Measurements from ENCODE around the gene CHRNB2. TPM values are rescaled to one million over a fixed set of nuclear protein-coding genes. Genes with fewer than 3 reads are reported as not detected.

Gene CHRNB2
- total RNA-seq, 1 donor from 2014 or later, result 0.11 TPM

- TF ChIP-seq EZH2 (IDR thresholded peaks at IDR 0.05) (no peak), CTCF (IDR thresholded peaks at IDR 0.05) (no peak), EZH2phosphoT487 (IDR thresholded peaks at IDR 0.05) (no peak)
- Mint-ChIP-seq H3K4me3 (no peak overlapping the region), H3K27me3 (ENCODE audit: insufficient read depth, low read depth) (peaks cover 13% of the 10 kb centered on the region), H3K27ac (peak overlapping the region; percentile 33), H3K4me1 (peaks cover 20% of the 10 kb centered on the region), H3K36me3 (peaks cover 13% of the 10 kb centered on the region), H3K9me3 (no peaks in the 10 kb centered on the region)
- peak; percentile 26 for DNase-seq (ENCODE audit: low spot score)
- Histone ChIP-seq H3K9me3 (ENCODE audit: low read depth) (no peaks in the 10 kb centered on the region), H4K20me1 (ENCODE audit: low read depth) (no peaks in the 10 kb centered on the region), H3K79me2 (ENCODE audit: low read depth) (no peaks in the 10 kb centered on the region), H3K36me3 (no peaks in the 10 kb centered on the region), H3K4me1 (peaks cover 5% of the 10 kb centered on the region), H3K27me3 (peaks cover 2% of the 10 kb centered on the region), H3K4me2 (no peak overlapping the region), H3K27ac (no peak overlapping the region), H3F3A (ENCODE audit: low read depth) (no peaks in the 10 kb centered on the region), H3K4me3 (no peak overlapping the region), H3K9ac (no peak overlapping the region), H2AFZ (replicated peaks) (no peak overlapping the region)
These were observed 7.1 kb downstream of the CHRNB2 start for GRCh38 chr1:154574716-154575115.

GRCh38 chr1:154575147-154575927 lies 7.8 kb downstream of the CHRNB2 start:
- DNase-seq (ENCODE audit: low spot score), result no peak
- no peaks in the 10 kb centered on the region for H3F3A ChIP-seq (ENCODE audit: low read depth)
- H3K27ac ChIP-seq, result no peak overlapping the region
- H3K4me2 ChIP-seq, result no peak overlapping the region
- Mint-ChIP-seq H3K36me3 (peaks cover 13% of the 10 kb centered on the region), H3K27ac (peak overlapping the region; percentile 33), H3K27me3 (ENCODE audit: insufficient read depth, low read depth) (peaks cover 14% of the 10 kb centered on the region), H3K4me3 (peak overlapping the region; percentile 25), H3K9me3 (no peaks in the 10 kb centered on the region), H3K4me1 (peaks cover 20% of the 10 kb centered on the region)
- no peaks in the 10 kb centered on the region for H4K20me1 ChIP-seq (ENCODE audit: low read depth)
- TF ChIP-seq EZH2 (IDR thresholded peaks at IDR 0.05), result no peak
- no peak for TF ChIP-seq CTCF (IDR thresholded peaks at IDR 0.05)
- TF ChIP-seq EZH2phosphoT487 (IDR thresholded peaks at IDR 0.05), result no peak
- H3K4me1 ChIP-seq, result peaks cover 5% of the 10 kb centered on the region
- H3K9ac ChIP-seq, result no peak overlapping the region
- H3K4me3 ChIP-seq, result no peak overlapping the region
- H3K36me3 ChIP-seq, result no peaks in the 10 kb centered on the region
- H3K27me3 ChIP-seq, result no peaks in the 10 kb centered on the region
- H3K79me2 ChIP-seq (ENCODE audit: low read depth), result no peaks in the 10 kb centered on the region
- no peak overlapping the region for H2AFZ ChIP-seq (replicated peaks)
- H3K9me3 ChIP-seq (ENCODE audit: low read depth), result no peaks in the 10 kb centered on the region

- H3F3A ChIP-seq (ENCODE audit: low read depth), result no peaks in the 10 kb centered on the region
- no peak overlapping the region for H3K4me3 ChIP-seq
- H3K27me3 ChIP-seq, result no peaks in the 10 kb centered on the region
- H4K20me1 ChIP-seq (ENCODE audit: low read depth), result no peaks in the 10 kb centered on the region
- no peak for DNase-seq (ENCODE audit: low spot score)
- Mint-ChIP-seq H3K27me3 (ENCODE audit: insufficient read depth, low read depth) (peaks cover 12% of the 10 kb centered on the region), H3K36me3 (peaks cover 15% of the 10 kb centered on the region), H3K9me3 (no peaks in the 10 kb centered on the region), H3K27ac (no peak overlapping the region), H3K4me3 (no peak overlapping the region), H3K4me1 (peaks cover 20% of the 10 kb centered on the region)
- H3K4me2 ChIP-seq, result no peak overlapping the region
- H3K36me3 ChIP-seq, result no peaks in the 10 kb centered on the region
- no peaks in the 10 kb centered on the region for H3K9me3 ChIP-seq (ENCODE audit: low read depth)
- peaks cover 5% of the 10 kb centered on the region for H3K4me1 ChIP-seq
- no peaks in the 10 kb centered on the region for H3K79me2 ChIP-seq (ENCODE audit: low read depth)
- TF ChIP-seq EZH2 (IDR thresholded peaks at IDR 0.05) (no peak), EZH2phosphoT487 (IDR thresholded peaks at IDR 0.05) (no peak), CTCF (IDR thresholded peaks at IDR 0.05) (no peak)
- H3K9ac ChIP-seq, result no peak overlapping the region
- H3K27ac ChIP-seq, result no peak overlapping the region
- H2AFZ ChIP-seq (replicated peaks), result no peak overlapping the region
These were observed 8.5 kb downstream of the CHRNB2 start for GRCh38 chr1:154575951-154576566.

All from neural progenitor cell (in vitro differentiated cells).